DND-41 (cell line): ENCODE data around the gene EEFSEC.

Experiments used
- ATAC-seq: fragments of 200-7000 bp; cut with Tn5 transposase; 3 replicates; pipeline ENCODE4 v1.9.1; 2021; ENCODE audit warnings: low read depth; ENCODE audit not compliant: insufficient read depth
- DNase-seq: peaks from one replicate; pipeline ENCODE4 v3.0.0-alpha.2; 2020
- H2AFZ ChIP-seq: 2 replicates; pipeline ENCODE4 v1.6.0; 2012; ENCODE audit warnings: low read depth, low read length
- H3K27ac ChIP-seq: 2 replicates; pipeline ENCODE4 v1.5.1; 2012; ENCODE audit warnings: low read length, inconsistent platforms
- H3K27me3 ChIP-seq: fragments of 200-600 bp; sonication (generic); 2 replicates; pipeline ENCODE4 v1.6.0; 2012; ENCODE audit warnings: low read length, mild to moderate bottlenecking, inconsistent platforms; ENCODE audit not compliant: insufficient read depth, poor library complexity
- H3K36me3 ChIP-seq: 2 replicates; pipeline ENCODE4 v1.5.1; 2012; ENCODE audit warnings: low read length, inconsistent platforms; ENCODE audit not compliant: insufficient read depth
- H3K4me1 ChIP-seq: 2 replicates; pipeline ENCODE4 v1.5.1; 2012; ENCODE audit warnings: mild to moderate bottlenecking, low read length; ENCODE audit not compliant: insufficient read depth
- H3K4me2 ChIP-seq: 2 replicates; pipeline ENCODE4 v1.6.0; 2012; ENCODE audit warnings: mild to moderate bottlenecking, moderate library complexity, low read length, inconsistent platforms; ENCODE audit not compliant: insufficient read depth
- H3K4me3 ChIP-seq, 2 experiments: fragments of 200-600 bp in 1 of 2; shearing (Covaris generic) in 1 of 2; 2 replicates each; pipeline ENCODE4 v1.5.1; 2012 to 2016; ENCODE audit warnings: inconsistent platforms in 2 of 2, low read length in 2 of 2, mild to moderate bottlenecking in 2 of 2, low read depth in 1 of 2, moderate library complexity in 1 of 2
- H3K79me2 ChIP-seq: 2 replicates; pipeline ENCODE4 v1.6.0; 2012; ENCODE audit warnings: low read length, inconsistent platforms; ENCODE audit not compliant: insufficient read depth
- H3K9ac ChIP-seq: 2 replicates; pipeline ENCODE4 v1.6.0; 2012; ENCODE audit warnings: low read depth, mild to moderate bottlenecking, inconsistent platforms, low read length, moderate library complexity
- H3K9me3 ChIP-seq: 2 replicates; pipeline ENCODE4 v1.5.1; 2012; ENCODE audit warnings: low read length, moderate library complexity, mild to moderate bottlenecking, inconsistent platforms; ENCODE audit not compliant: insufficient read depth, severe bottlenecking
- H4K20me1 ChIP-seq: 2 replicates; pipeline ENCODE4 v1.6.0; 2012; ENCODE audit warnings: low read length; ENCODE audit not compliant: insufficient read depth
- CTCF ChIP-seq: IDR thresholded peaks from 2 replicates; pipeline ENCODE4 v1.5.1; 2012; ENCODE audit warnings: borderline replicate concordance, low read length, moderate library complexity, mild to moderate bottlenecking; ENCODE audit not compliant: poor library complexity, severe bottlenecking; ENCODE audit errors: extremely low read depth
- EZH2 ChIP-seq: IDR thresholded peaks from 3 replicates; pipeline ENCODE4 v1.6.1; 2012; ENCODE audit warnings: borderline replicate concordance, low read depth, mild to moderate bottlenecking, moderate library complexity, low read length, inconsistent platforms; ENCODE audit not compliant: severe bottlenecking

Gene EEFSEC

GRCh38 chr3:128274837-128275236 lies 121.6 kb downstream of the EEFSEC start:
- 0 out of 2 replicates have a peak, but pooled peaks cover 3% of the 10 kb centered on the region for H4K20me1 ChIP-seq
- H3K4me2 ChIP-seq: no peak overlapping the region
- no peaks in the 10 kb centered on the region for H3K79me2 ChIP-seq
- ATAC-seq (no peak), DNase-seq (no peak)
- no peak overlapping the region for H3K4me3 ChIP-seq
- H3K4me1 ChIP-seq: no peaks in the 10 kb centered on the region
- H3K9ac ChIP-seq: no peak overlapping the region
- H3K27me3 ChIP-seq: no peaks in the 10 kb centered on the region
- H3K27ac ChIP-seq: no peak overlapping the region
- no peak for TF ChIP-seq EZH2
- no peak for TF ChIP-seq CTCF
- H3K36me3 ChIP-seq: 0 out of 2 replicates have a peak, but pooled peaks cover 11% of the 10 kb centered on the region
- no peak overlapping the region for H2AFZ ChIP-seq
- no peaks in the 10 kb centered on the region for H3K9me3 ChIP-seq

GRCh38 chr3:128275316-128276145 lies 122.2 kb downstream of the EEFSEC start:
- Histone ChIP-seq H3K79me2 (no peaks in the 10 kb centered on the region), H3K36me3 (0 out of 2 replicates have a peak, but pooled peaks cover 9% of the 10 kb centered on the region), H2AFZ (no peak overlapping the region), H3K4me1 (no peaks in the 10 kb centered on the region), H3K4me2 (no peak overlapping the region), H4K20me1 (0 out of 2 replicates have a peak, but pooled peaks cover 3% of the 10 kb centered on the region), H3K27ac (no peak overlapping the region), H3K4me3 (no peak overlapping the region), H3K27me3 (no peaks in the 10 kb centered on the region), H3K9ac (no peak overlapping the region), H3K9me3 (no peaks in the 10 kb centered on the region)
- no peak for ATAC-seq
- no peak for DNase-seq
- TF ChIP-seq EZH2 (no peak), CTCF (no peak)

- 0 out of 2 replicates have a peak, but pooled peaks cover 3% of the 10 kb centered on the region for H4K20me1 ChIP-seq
- no peaks in the 10 kb centered on the region for H3K9me3 ChIP-seq
- no peaks in the 10 kb centered on the region for H3K27me3 ChIP-seq
- no peak overlapping the region for H3K27ac ChIP-seq
- H3K4me2 ChIP-seq: no peak overlapping the region
- TF ChIP-seq CTCF: no peak
- TF ChIP-seq EZH2: no peak
- H3K9ac ChIP-seq: no peak overlapping the region
- H3K4me3 ChIP-seq: no peak overlapping the region
- H2AFZ ChIP-seq: no peak overlapping the region
- H3K4me1 ChIP-seq: no peaks in the 10 kb centered on the region
- no peaks in the 10 kb centered on the region for H3K79me2 ChIP-seq
- ATAC-seq: no peak
- DNase-seq: no peak
- H3K36me3 ChIP-seq: 0 out of 2 replicates have a peak, but pooled peaks cover 9% of the 10 kb centered on the region
These were observed 122.8 kb downstream of the EEFSEC start for GRCh38 chr3:128276146-128276435.
